ENCODE results near the gene KBTBD12.
"Not testable (repeated sequence)": the region's sequence is repeated elsewhere in the genome, so short reads cannot be mapped to it uniquely, and the experiment has no call there.

KBTBD12 gene

GRCh38 chr3:127908202-127908601 lies 6.8 kb upstream of the KBTBD12 start:
- H3K27me3 ChIP-seq (ENCODE audit: control insufficient read depth, insufficient read depth, low read length), result no peaks in the 10 kb centered on the region
- no peaks in the 10 kb centered on the region for H3K36me3 ChIP-seq (ENCODE audit: control insufficient read depth, insufficient read depth, low read length)
- no peak overlapping the region for H3K4me3 ChIP-seq (ENCODE audit: low read length)
- H3K9me3 ChIP-seq (ENCODE audit: control insufficient read depth, low read length), result no peaks in the 10 kb centered on the region
- H3K9ac ChIP-seq (ENCODE audit: low read length), result no peak overlapping the region
- H3K4me1 ChIP-seq (ENCODE audit: control insufficient read depth, insufficient read depth, low read length), result peaks cover 24% of the 10 kb centered on the region

DNA sequence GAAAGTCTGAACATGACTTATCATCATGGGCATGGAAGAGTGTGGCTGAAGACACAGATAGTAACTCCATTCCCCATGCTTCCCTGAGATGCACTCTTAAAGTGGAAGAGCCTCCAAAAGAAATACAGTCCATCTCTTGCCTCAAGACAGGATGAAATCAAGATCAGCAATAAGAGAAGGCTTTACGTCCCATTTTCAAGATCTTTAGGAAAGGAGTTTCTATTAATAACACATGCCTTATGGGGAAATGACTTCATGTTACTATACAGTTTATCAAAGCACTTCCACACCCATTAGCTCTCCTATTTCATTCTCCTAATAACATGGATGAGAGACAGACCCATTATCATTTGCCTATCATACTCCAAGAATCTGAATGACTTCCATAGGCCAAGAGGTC lies 6.1 kb upstream of the KBTBD12 start:
- Histone ChIP-seq H3K4me3 (ENCODE audit: low read length) (no peak overlapping the region), H3K36me3 (ENCODE audit: control insufficient read depth, insufficient read depth, low read length) (no peaks in the 10 kb centered on the region), H3K27me3 (ENCODE audit: control insufficient read depth, insufficient read depth, low read length) (no peaks in the 10 kb centered on the region), H3K4me1 (ENCODE audit: control insufficient read depth, insufficient read depth, low read length) (peaks cover 24% of the 10 kb centered on the region), H3K9ac (ENCODE audit: low read length) (no peak overlapping the region), H3K9me3 (ENCODE audit: control insufficient read depth, low read length) (no peaks in the 10 kb centered on the region)

DNA sequence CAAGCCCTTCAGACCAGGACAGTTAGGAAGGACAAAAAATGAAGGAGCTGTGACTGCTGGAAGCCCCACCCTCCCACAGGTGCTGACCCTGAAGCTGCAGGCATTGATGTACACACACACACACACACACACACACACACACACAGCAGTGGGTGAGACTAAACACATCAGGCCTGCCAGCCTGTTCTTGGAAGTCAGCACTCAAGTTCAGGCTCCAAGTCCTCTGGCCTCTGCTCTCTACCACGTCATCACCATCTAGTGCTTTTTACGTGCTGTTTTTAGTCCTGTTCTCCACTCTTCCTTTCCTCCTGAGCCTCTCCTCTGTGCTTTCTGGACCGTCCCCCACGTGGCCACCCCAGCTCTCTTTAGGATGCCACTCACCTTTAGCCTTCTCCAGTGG lies 5.4 kb upstream of the KBTBD12 start:
- no peaks in the 10 kb centered on the region for H3K9me3 ChIP-seq (ENCODE audit: control insufficient read depth, low read length)
- peaks cover 29% of the 10 kb centered on the region for H3K4me1 ChIP-seq (ENCODE audit: control insufficient read depth, insufficient read depth, low read length)
- H3K9ac ChIP-seq (ENCODE audit: low read length), result no peak overlapping the region
- H3K36me3 ChIP-seq (ENCODE audit: control insufficient read depth, insufficient read depth, low read length), result no peaks in the 10 kb centered on the region
- no peaks in the 10 kb centered on the region for H3K27me3 ChIP-seq (ENCODE audit: control insufficient read depth, insufficient read depth, low read length)
- no peak overlapping the region for H3K4me3 ChIP-seq (ENCODE audit: low read length)

- no peaks in the 10 kb centered on the region for H3K36me3 ChIP-seq (ENCODE audit: control insufficient read depth, insufficient read depth, low read length)
- no peaks in the 10 kb centered on the region for H3K9me3 ChIP-seq (ENCODE audit: control insufficient read depth, low read length)
- peaks cover 33% of the 10 kb centered on the region for H3K4me1 ChIP-seq (ENCODE audit: control insufficient read depth, insufficient read depth, low read length)
- H3K9ac ChIP-seq (ENCODE audit: low read length), result no peak overlapping the region
- no peak overlapping the region for H3K4me3 ChIP-seq (ENCODE audit: low read length)
- no peaks in the 10 kb centered on the region for H3K27me3 ChIP-seq (ENCODE audit: control insufficient read depth, insufficient read depth, low read length)
These were observed 3.6 kb upstream of the KBTBD12 start for GRCh38 chr3:127911421-127911931.

DNA sequence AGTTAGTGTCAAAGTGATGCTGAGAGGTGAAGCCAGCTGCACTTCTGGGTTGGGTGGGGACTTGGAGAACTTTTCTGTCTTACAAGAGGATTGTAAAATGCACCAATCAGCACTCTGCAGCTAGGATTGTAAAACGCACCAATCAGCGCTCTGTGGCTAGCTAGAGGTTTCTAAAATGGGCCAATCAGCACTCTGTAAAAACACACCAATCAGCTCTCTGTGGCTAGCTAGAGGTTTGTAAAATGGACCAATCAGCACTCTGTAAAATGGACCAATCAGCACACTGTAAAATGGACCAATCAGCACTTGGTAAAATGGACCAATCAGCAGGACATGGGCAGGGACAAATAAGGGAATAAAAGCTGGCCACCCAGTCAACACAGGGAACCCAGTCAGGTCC lies 1.2 kb upstream of the KBTBD12 start:
- not testable (repeated sequence) for H3K4me3 ChIP-seq (ENCODE audit: low read length); H3K9ac ChIP-seq (ENCODE audit: low read length); H3K27me3 ChIP-seq (ENCODE audit: control insufficient read depth, insufficient read depth, low read length); H3K36me3 ChIP-seq (ENCODE audit: control insufficient read depth, insufficient read depth, low read length); H3K9me3 ChIP-seq (ENCODE audit: control insufficient read depth, low read length)
- H3K4me1 ChIP-seq (ENCODE audit: control insufficient read depth, insufficient read depth, low read length), result peaks cover 29% of the 10 kb centered on the region

DNA sequence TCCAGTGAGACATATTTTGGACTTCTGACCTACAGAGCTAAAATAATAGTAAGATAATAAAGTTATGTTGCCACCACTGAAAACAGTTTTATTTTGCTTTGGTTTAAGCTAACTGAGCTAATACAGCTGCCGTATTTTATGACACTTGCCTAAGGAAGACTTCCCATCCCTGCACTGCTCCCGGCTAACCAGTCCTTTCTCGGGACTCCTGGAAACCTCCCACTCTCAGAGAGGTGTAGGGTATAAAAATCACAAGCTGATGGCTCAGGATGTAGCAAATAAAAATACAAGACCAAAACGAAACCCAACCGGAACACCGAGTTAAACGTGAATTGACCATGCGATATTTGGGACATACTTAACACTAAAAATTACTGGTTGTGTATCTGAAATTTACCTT lies 448 bp upstream of the KBTBD12 start:
- H3K27me3 ChIP-seq (ENCODE audit: control insufficient read depth, insufficient read depth, low read length), result no peaks in the 10 kb centered on the region
- H3K9ac ChIP-seq (ENCODE audit: low read length), result no peak overlapping the region
- H3K4me3 ChIP-seq (ENCODE audit: low read length), result peak overlapping the region; percentile 17
- H3K36me3 ChIP-seq (ENCODE audit: control insufficient read depth, insufficient read depth, low read length), result no peaks in the 10 kb centered on the region
- no peaks in the 10 kb centered on the region for H3K9me3 ChIP-seq (ENCODE audit: control insufficient read depth, low read length)
- peaks cover 29% of the 10 kb centered on the region for H3K4me1 ChIP-seq (ENCODE audit: control insufficient read depth, insufficient read depth, low read length)

- Histone ChIP-seq H3K4me1 (ENCODE audit: control insufficient read depth, insufficient read depth, low read length) (peaks cover 24% of the 10 kb centered on the region), H3K4me3 (ENCODE audit: low read length) (peak overlapping the region; percentile 40), H3K36me3 (ENCODE audit: control insufficient read depth, insufficient read depth, low read length) (no peaks in the 10 kb centered on the region)
These were observed 983 bp downstream of the KBTBD12 start for GRCh38 chr3:127915937-127916493.

GRCh38 chr3:127920738-127921137 lies 5.7 kb downstream of the KBTBD12 start:
- H3K4me3 ChIP-seq (ENCODE audit: low read length), result no peak overlapping the region
- H3K9ac ChIP-seq (ENCODE audit: low read length), result no peak overlapping the region
- no peaks in the 10 kb centered on the region for H3K36me3 ChIP-seq (ENCODE audit: control insufficient read depth, insufficient read depth, low read length)
- H3K4me1 ChIP-seq (ENCODE audit: control insufficient read depth, insufficient read depth, low read length), result peaks cover 9% of the 10 kb centered on the region
- no peaks in the 10 kb centered on the region for H3K27me3 ChIP-seq (ENCODE audit: control insufficient read depth, insufficient read depth, low read length)
- H3K9me3 ChIP-seq (ENCODE audit: control insufficient read depth, low read length), result no peaks in the 10 kb centered on the region

More at GRCh38 chr3:127915937-127916493, 983 bp downstream of the KBTBD12 start:
- H3K9me3 ChIP-seq (ENCODE audit: control insufficient read depth, low read length), result no peaks in the 10 kb centered on the region
- peak overlapping the region; percentile 85 for H3K9ac ChIP-seq (ENCODE audit: low read length)
- H3K27me3 ChIP-seq (ENCODE audit: control insufficient read depth, insufficient read depth, low read length), result no peaks in the 10 kb centered on the region

GRCh38 chr3:127923611-127924010 lies 8.6 kb downstream of the KBTBD12 start:
- H3K4me1 ChIP-seq (ENCODE audit: control insufficient read depth, insufficient read depth, low read length), result peaks cover 10% of the 10 kb centered on the region
- no peaks in the 10 kb centered on the region for H3K36me3 ChIP-seq (ENCODE audit: control insufficient read depth, insufficient read depth, low read length)
- H3K9ac ChIP-seq (ENCODE audit: low read length), result no peak overlapping the region
- H3K27me3 ChIP-seq (ENCODE audit: control insufficient read depth, insufficient read depth, low read length), result no peaks in the 10 kb centered on the region
- H3K4me3 ChIP-seq (ENCODE audit: low read length), result no peak overlapping the region
- H3K9me3 ChIP-seq (ENCODE audit: control insufficient read depth, low read length), result no peaks in the 10 kb centered on the region

- Histone ChIP-seq H3K9ac (ENCODE audit: low read length) (no peak overlapping the region), H3K4me3 (ENCODE audit: low read length) (no peak overlapping the region), H3K4me1 (ENCODE audit: control insufficient read depth, insufficient read depth, low read length) (peaks cover 14% of the 10 kb centered on the region), H3K27me3 (ENCODE audit: control insufficient read depth, insufficient read depth, low read length) (no peaks in the 10 kb centered on the region), H3K9me3 (ENCODE audit: control insufficient read depth, low read length) (no peaks in the 10 kb centered on the region), H3K36me3 (ENCODE audit: control insufficient read depth, insufficient read depth, low read length) (no peaks in the 10 kb centered on the region)
These were observed 10.4 kb downstream of the KBTBD12 start for GRCh38 chr3:127925384-127925783.

DNA sequence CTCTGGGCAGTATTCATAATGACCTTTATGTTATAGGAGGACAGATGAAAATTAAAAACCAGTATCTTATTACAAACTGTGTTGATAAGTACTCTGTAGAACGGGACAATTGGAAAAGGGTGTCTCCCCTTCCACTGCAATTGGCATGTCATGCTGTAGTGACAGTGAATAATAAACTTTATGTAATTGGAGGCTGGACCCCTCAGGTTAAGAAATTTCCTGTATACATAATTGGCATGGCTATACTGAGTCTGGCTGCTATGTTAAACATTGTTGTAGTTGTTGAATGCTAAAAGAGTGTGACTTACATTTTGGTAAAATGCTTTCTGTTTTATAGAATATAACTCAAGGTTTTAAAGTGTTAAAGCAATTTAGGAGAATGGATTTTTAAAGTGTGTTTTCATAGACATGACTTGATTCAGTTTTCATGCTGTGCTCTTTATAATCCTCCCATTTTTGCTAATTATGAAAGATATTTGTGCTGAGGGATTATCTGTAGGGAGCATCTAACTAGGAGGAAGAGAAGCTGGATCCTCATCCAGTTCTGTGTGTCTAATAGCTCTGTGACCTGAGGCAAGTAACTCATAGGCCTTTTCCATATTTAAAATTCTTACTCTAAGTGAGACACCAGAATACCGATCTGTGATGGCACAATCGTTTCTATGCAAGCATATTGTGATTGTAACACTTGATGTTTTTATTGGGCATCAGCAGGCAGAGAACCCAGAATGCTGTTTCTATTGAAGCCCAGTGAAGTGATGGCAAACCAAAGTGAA lies 13.0 kb downstream of the KBTBD12 start:
- Histone ChIP-seq H3K9ac (ENCODE audit: low read length) (no peak overlapping the region), H3K9me3 (ENCODE audit: control insufficient read depth, low read length) (no peaks in the 10 kb centered on the region), H3K36me3 (ENCODE audit: control insufficient read depth, insufficient read depth, low read length) (no peaks in the 10 kb centered on the region), H3K27me3 (ENCODE audit: control insufficient read depth, insufficient read depth, low read length) (no peaks in the 10 kb centered on the region), H3K4me3 (ENCODE audit: low read length) (no peak overlapping the region), H3K4me1 (ENCODE audit: control insufficient read depth, insufficient read depth, low read length) (peaks cover 9% of the 10 kb centered on the region)

- Histone ChIP-seq H3K4me3 (ENCODE audit: low read length) (no peak overlapping the region), H3K27me3 (ENCODE audit: control insufficient read depth, insufficient read depth, low read length) (no peaks in the 10 kb centered on the region), H3K36me3 (ENCODE audit: control insufficient read depth, insufficient read depth, low read length) (no peaks in the 10 kb centered on the region), H3K9ac (ENCODE audit: low read length) (no peak overlapping the region), H3K4me1 (ENCODE audit: control insufficient read depth, insufficient read depth, low read length) (peaks cover 9% of the 10 kb centered on the region), H3K9me3 (ENCODE audit: control insufficient read depth, low read length) (no peaks in the 10 kb centered on the region)
These were observed 14.9 kb downstream of the KBTBD12 start for GRCh38 chr3:127929818-127930413.

Data from mucosa of stomach (tissue), 1 donor.